Cardiac fibroblast (primary cell): ENCODE results near the gene LEKR1.
"Not testable (repeated sequence)": the region's sequence is repeated elsewhere in the genome, so short reads cannot be mapped to it uniquely, and the experiment has no call there.

Source experiments
- DNase-seq, 2 donors: peaks; one replicate each; pipeline versions ENCODE4 v3.0.0 to v3.0.0-alpha.2; 2010; ENCODE audit warnings: low read depth in 2 of 2
- H3K4me3 ChIP-seq, 2 donors: replicated peaks in 1 of 2; 1 replicate in 1 of 2; 2 replicates in 1 of 2; pipeline ENCODE4 v1.5.1; 2011; ENCODE audit warnings: low read depth in 2 of 2, low read length in 2 of 2, mild to moderate bottlenecking in 2 of 2, moderate library complexity in 1 of 2
- CTCF ChIP-seq: IDR thresholded peaks from one replicate; pipeline ENCODE4 v1.5.1; 2011; ENCODE audit warnings: low read depth, mild to moderate bottlenecking, low read length, inconsistent platforms

LEKR1 gene

GRCh38 chr3:156957715-156958114 lies 131.6 kb downstream of the LEKR1 start:
- no peak overlapping the region for H3K4me3 ChIP-seq
- no peak for TF ChIP-seq CTCF
- no peak for DNase-seq

- DNase-seq: no peak
- TF ChIP-seq CTCF: no peak
- no peak overlapping the region for H3K4me3 ChIP-seq
Observed at GRCh38 chr3:156963096-156963495, 136.9 kb downstream of the LEKR1 start.

GRCh38 chr3:156964577-156964976 lies 138.4 kb downstream of the LEKR1 start:
- no peak for TF ChIP-seq CTCF
- H3K4me3 ChIP-seq: no peak overlapping the region
- DNase-seq: peak; percentile 1 to 47

GRCh38 chr3:156966349-156966748 lies 140.2 kb downstream of the LEKR1 start:
- H3K4me3 ChIP-seq, DNase-seq: not testable (repeated sequence)

- no peak for TF ChIP-seq CTCF
- DNase-seq: no peak
- H3K4me3 ChIP-seq: no peak overlapping the region
Observed at GRCh38 chr3:156973954-156974353, 147.8 kb downstream of the LEKR1 start.

GRCh38 chr3:156974931-156975330 lies 148.8 kb downstream of the LEKR1 start:
- H3K4me3 ChIP-seq: no peak overlapping the region
- TF ChIP-seq CTCF: no peak
- no peak for DNase-seq

GRCh38 chr3:156975721-156976120 lies 149.6 kb downstream of the LEKR1 start:
- no peak for DNase-seq
- TF ChIP-seq CTCF: no peak
- no peak overlapping the region for H3K4me3 ChIP-seq
